HG03558 (cell line): ENCODE measurements around the gene CYP4V2.

Experiments used
- ATAC-seq: cut with Tn5 transposase; IDR thresholded peaks from one replicate; pipeline ENCODE4 v1.9.1; 2021; ENCODE audit warnings: moderate number of reproducible peaks; ENCODE audit not compliant: unreplicated experiment; ENCODE audit errors: extremely low read depth

The CYP4V2 gene

GRCh38 chr4:186191200-186192065, at the start of gene CYP4V2:
TSS of gene CYP4V2 (plus strand) at chr4:186191567. CDS start at chr4:186191824, 257 bp downstream.
- ATAC-seq = peak; percentile 82

- ATAC-seq = no peak
Measured at GRCh38 chr4:186144198-186144945, 47.0 kb upstream of the CYP4V2 start.

- ATAC-seq = no peak
Measured at GRCh38 chr4:186144946-186145569, 46.3 kb upstream of the CYP4V2 start.

GRCh38 chr4:186146458-186146857, 44.9 kb upstream of the CYP4V2 start:
- no peak for ATAC-seq

- no peak for ATAC-seq
Measured at GRCh38 chr4:186148336-186148975, 42.9 kb upstream of the CYP4V2 start.

- no peak for ATAC-seq
Measured at GRCh38 chr4:186149872-186150271, 41.5 kb upstream of the CYP4V2 start.

- no peak for ATAC-seq
Measured at GRCh38 chr4:186150926-186151325, 40.4 kb upstream of the CYP4V2 start.

GRCh38 chr4:186151499-186151898, 39.9 kb upstream of the CYP4V2 start:
- no peak for ATAC-seq

GRCh38 chr4:186158021-186158813, 33.1 kb upstream of the CYP4V2 start:
- ATAC-seq = no peak

- ATAC-seq = no peak
Measured at GRCh38 chr4:186158966-186159365, 32.4 kb upstream of the CYP4V2 start.

- no peak for ATAC-seq
Measured at GRCh38 chr4:186159613-186160012, 31.8 kb upstream of the CYP4V2 start.

- peak; percentile 96 for ATAC-seq
Measured at GRCh38 chr4:186161138-186161537, 30.2 kb upstream of the CYP4V2 start.

- no peak for ATAC-seq
Measured at GRCh38 chr4:186166852-186167512, 24.4 kb upstream of the CYP4V2 start.

- ATAC-seq = no peak
Measured at GRCh38 chr4:186167605-186168004, 23.8 kb upstream of the CYP4V2 start.

- ATAC-seq = no peak
Measured at GRCh38 chr4:186168750-186169149, 22.6 kb upstream of the CYP4V2 start.

- no peak for ATAC-seq
Measured at GRCh38 chr4:186169333-186169944, 21.9 kb upstream of the CYP4V2 start.

- no peak for ATAC-seq
Measured at GRCh38 chr4:186169945-186170802, 21.2 kb upstream of the CYP4V2 start.

- ATAC-seq = no peak
Measured at GRCh38 chr4:186170966-186171365, 20.4 kb upstream of the CYP4V2 start.
